Heart left ventricle (tissue), 16 donors: Measurements from ENCODE around the gene PCDH8. TPM values are rescaled to one million over a fixed set of nuclear protein-coding genes. Genes with fewer than 3 reads are reported as not detected.

Experiments
- ATAC-seq, 4 donors: fragments of 200-7000 bp; cut with Tn5 transposase; one replicate each; pipeline ENCODE4 v1.9.1; 2020 to 2022; ENCODE audit warnings: moderate library complexity in 4 of 4, mild to moderate bottlenecking in 3 of 4, moderate number of reproducible peaks in 1 of 4
- DNase-seq, 5 donors: peaks; one replicate each; pipeline ENCODE4 v3.0.0-alpha.2; 2020
- H3K27ac ChIP-seq, 12 donors: fragments of 200-600 bp; sonication (generic) in 4 of 12; one replicate each; pipeline versions ENCODE4 v1.5.0 to v1.8.0; 2016 to 2022; ENCODE audit warnings: mild to moderate bottlenecking in 2 of 12
- H3K27me3 ChIP-seq, 9 donors: fragments of 200-600 bp; sonication (generic) in 2 of 9; one replicate each; pipeline versions ENCODE4 v1.5.1 to v1.8.0; 2016 to 2022; ENCODE audit warnings: mild to moderate bottlenecking in 3 of 9
- H3K36me3 ChIP-seq, 9 donors: fragments of 200-600 bp; sonication (generic) in 2 of 9; one replicate each; pipeline versions ENCODE4 v1.5.0 to v1.8.0; 2018 to 2022; ENCODE audit warnings: mild to moderate bottlenecking in 2 of 9
- H3K4me1 ChIP-seq, 12 donors: fragments of 200-600 bp; sonication (generic) in 4 of 12; one replicate each; pipeline versions ENCODE4 v1.5.0 to v1.8.0; 2016 to 2022; ENCODE audit warnings: mild to moderate bottlenecking in 3 of 12
- H3K4me3 ChIP-seq, 12 donors: fragments of 200-600 bp; sonication (generic) in 4 of 12; one replicate each; pipeline versions ENCODE4 v1.5.0 to v1.8.0; 2017 to 2022; ENCODE audit warnings: mild to moderate bottlenecking in 9 of 12, moderate library complexity in 4 of 12
- H3K9me3 ChIP-seq, 12 donors: fragments of 200-600 bp; sonication (generic) in 4 of 12; one replicate each; pipeline versions ENCODE4 v1.5.0 to v1.8.0; 2016 to 2022; ENCODE audit warnings: mild to moderate bottlenecking in 1 of 12
- CTCF ChIP-seq, 12 donors: fragments of 200-600 bp; sonication (generic) in 4 of 12; IDR thresholded peaks; one replicate each; pipeline versions ENCODE4 v1.5.0 to v1.8.0; 2018 to 2022; ENCODE audit warnings: antibody characterized with exemption in 12 of 12, mild to moderate bottlenecking in 5 of 12
- POLR2A ChIP-seq, 2 donors: fragments of 450-650 bp; IDR thresholded peaks; one replicate each; pipeline ENCODE4 v1.6.1; 2017; ENCODE audit warnings: antibody characterized with exemption in 2 of 2, mild to moderate bottlenecking in 2 of 2, moderate library complexity in 2 of 2
- whole genome bisulfite sequencing, 4 donors: extraction: QIAGEN DNeasy Blood & Tissue Kit in 2 of 4; methylation state at CpG; one replicate each; pipeline versions ENCODE4 v1.1.5 to v1.1.7; 2013 to 2018; 5-methylcytosine and 5-hydroxymethylcytosine counted together
- intact Hi-C, 10 donors: fragments of 100-400 bp; cut with DNase I; formaldehyde crosslinking; loops; one replicate each; pipeline versions ENCODE4 v1.11.1 to v1.14.2; 2022
- polyA plus RNA-seq, 2 donors: library from polyadenylated mRNA; stranded (reverse); fragments of 200-250 nt; gene quantifications; one replicate each; pipeline ENCODE4 v1.2.3, GENCODE V29; 2013
- total RNA-seq, 9 donors: library from RNA; depleted of rRNA in 2 of 9; stranded (reverse); fragments of >200 nt in 2 of 9; fragmentation: NEBNext Ultra II Directional in 3 of 9; extraction: Animal tissue kit (Norgen Biotek cat#: 25700) in 3 of 9; gene quantifications; one replicate each; pipeline versions ENCODE4 v1.1.0 to v1.2.4, GENCODE V29; 2016 to 2023
- donor health status: ischemic (EF 13 %, LVEDD 7.1; RV severe dilation, severe dysfunction).
- donor health status: healthy with polysubstance abuse.
- donor health status: DM: no; HTN: yes; CAD: no.
- donor health status: DM: no; HTN: no; CAD: no.
- donor health status: ischemic (EF 25% LVEDD 6.9; RV normal size, moderate dysfunction).
- donor health status: ischemic (EF 25% LVEDD 5.7; RV mildly dilated, moderate dysfunction).
- donor health status: healthy.
- donor health status: DM: yes; HTN: yes; CAD: no.
- donor health status: ischemic (EF 35%, LVEDD 5.7; RV mildly dilated, moderate dysfunction).
- donor health status: nonischemic (EF 11% LVEDD 7.7; RV severe dilation, severe dysfunction).
- donor health status: DM: yes; HTN: yes; CAD: no.
- donor health status: PGD.
- donor health status: ischemic (EF 29% LVEDD 5.4; RV normal size, mild dysfunction).
- donor health status: nonischemic (EF 23%, LVEDD 6.1; RV moderate dilation, normal function).

The PCDH8 gene
- total and polyA plus RNA-seq, 11 donors: not detected

- peak in 1 of 4 donors; percentile 17 for ATAC-seq
- Histone ChIP-seq H3K36me3 (no peaks in the 10 kb centered on the region), H3K27ac (no peak overlapping the region), H3K4me1 (peaks cover 0 to 36% (median 9%) of the 10 kb centered on the region in 12 donors), H3K4me3 (peak overlapping the region in 5 of 12 donors; percentile 1 to 30 (median 15)), H3K9me3 (no peaks in the 10 kb centered on the region), H3K27me3 (peaks cover 47 to 98% (median 82%) of the 10 kb centered on the region in 9 donors)
- intact Hi-C loops: loop anchor here in 2 of 10 donors (5.0 to 10.0 kb wide), 2 partner anchors 306 to 309 kb away; no protein-coding TSS in a partner anchor
- WGBS, 4 donors: 0 to 3% (median 2%) methylated on average over 21 to 98 of the region's 98 CpGs
- peak in 6 of 12 donors; percentile 11 to 34 (median 20) for TF ChIP-seq CTCF (IDR thresholded peaks at IDR 0.05)
- no peak for TF ChIP-seq POLR2A (IDR thresholded peaks at IDR 0.05)
- DNase-seq: peak in 1 of 5 donors; percentile 59
These were observed 2.5 kb downstream of the PCDH8 start for GRCh38 chr13:52845766-52846566.

- TF ChIP-seq CTCF (IDR thresholded peaks at IDR 0.05) (no peak), POLR2A (IDR thresholded peaks at IDR 0.05) (no peak)
- no peaks in the 10 kb centered on the region for H3K9me3 ChIP-seq
- ATAC-seq (no peak), DNase-seq (no peak)
- peaks cover 47 to 98% (median 78%) of the 10 kb centered on the region in 9 donors for H3K27me3 ChIP-seq
- peak overlapping the region in 2 of 12 donors; percentile 1 to 30 for H3K4me3 ChIP-seq
- H3K36me3 ChIP-seq: no peaks in the 10 kb centered on the region
- peaks cover 0 to 29% (median 9%) of the 10 kb centered on the region in 12 donors for H3K4me1 ChIP-seq
- 2 to 10% (median 7%) methylated on average over 16 of the region's 16 CpGs for WGBS, 4 donors
- H3K27ac ChIP-seq: no peak overlapping the region
- intact Hi-C loops: loop anchor here in 2 of 10 donors (5.0 to 10.0 kb wide), 2 partner anchors 307 to 309 kb away; no protein-coding TSS in a partner anchor
These were observed 3.1 kb downstream of the PCDH8 start for GRCh38 chr13:52845334-52845761.

- DNase-seq (no peak), ATAC-seq (no peak)
- Histone ChIP-seq H3K27ac (no peak overlapping the region), H3K27me3 (peaks cover 47 to 98% (median 78%) of the 10 kb centered on the region in 9 donors), H3K4me1 (peaks cover 0 to 28% (median 8%) of the 10 kb centered on the region in 12 donors), H3K4me3 (no peak overlapping the region), H3K9me3 (no peaks in the 10 kb centered on the region), H3K36me3 (no peaks in the 10 kb centered on the region)
- 57 to 79% (median 67%) methylated on average over 11 of the region's 11 CpGs for WGBS, 4 donors
- TF ChIP-seq POLR2A (IDR thresholded peaks at IDR 0.05) (no peak), CTCF (IDR thresholded peaks at IDR 0.05) (no peak)
- intact Hi-C loops: loop anchor here in 2 of 10 donors (5.0 to 10.0 kb wide), 2 partner anchors 307 to 310 kb away; no protein-coding TSS in a partner anchor
These were observed 3.6 kb downstream of the PCDH8 start for GRCh38 chr13:52844836-52845235.

- intact Hi-C loops: loop anchor here in 1 of 10 donors (10.0 kb wide), 1 partner anchor 312 kb away; no protein-coding TSS in a partner anchor
- ATAC-seq: no peak
- no peak overlapping the region for H3K27ac ChIP-seq
- WGBS, 4 donors: 76 to 91% (median 83%) methylated on average over 10 of the region's 10 CpGs
- H3K4me3 ChIP-seq: no peak overlapping the region
- no peaks in the 10 kb centered on the region for H3K36me3 ChIP-seq
- no peaks in the 10 kb centered on the region for H3K9me3 ChIP-seq
- peaks cover 0 to 21% (median 8%) of the 10 kb centered on the region in 12 donors for H3K4me1 ChIP-seq
- peaks cover 31 to 89% (median 54%) of the 10 kb centered on the region in 9 donors for H3K27me3 ChIP-seq
- no peak for DNase-seq
- no peak for TF ChIP-seq CTCF (IDR thresholded peaks at IDR 0.05)
- no peak for TF ChIP-seq POLR2A (IDR thresholded peaks at IDR 0.05)
These were observed 6.0 kb downstream of the PCDH8 start for GRCh38 chr13:52842441-52842840.
